Femur (tissue), 1 donor: ENCODE data around the gene PRF1.

Experiments
- DNase-seq: peaks from one replicate; pipeline ENCODE4 v3.0.0-alpha.2; 2017

Gene PRF1

DNA sequence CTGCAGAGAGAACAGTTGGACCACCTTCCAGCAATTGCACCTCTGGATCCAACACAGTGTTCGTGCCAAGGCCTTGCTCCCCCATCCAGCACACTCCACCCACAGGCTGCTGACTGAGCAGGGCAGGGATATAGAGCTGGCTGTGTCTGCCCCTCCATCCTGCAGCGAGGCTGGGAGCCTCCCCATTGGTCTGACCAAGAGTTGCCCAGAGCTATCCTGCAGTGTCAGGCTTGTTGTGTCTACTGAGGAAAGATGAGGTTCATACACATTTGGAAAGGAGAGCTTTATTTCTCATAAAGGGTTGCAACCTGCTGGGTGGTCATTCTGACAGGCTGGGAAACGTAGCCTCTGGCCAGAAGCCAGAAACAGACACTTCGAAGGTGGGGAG is 27.1 kb downstream of the PRF1 start:
- DNase-seq, result no peak

- no peak for DNase-seq
These were observed 28.7 kb downstream of the PRF1 start for GRCh38 chr10:70573599-70574506.

DNA sequence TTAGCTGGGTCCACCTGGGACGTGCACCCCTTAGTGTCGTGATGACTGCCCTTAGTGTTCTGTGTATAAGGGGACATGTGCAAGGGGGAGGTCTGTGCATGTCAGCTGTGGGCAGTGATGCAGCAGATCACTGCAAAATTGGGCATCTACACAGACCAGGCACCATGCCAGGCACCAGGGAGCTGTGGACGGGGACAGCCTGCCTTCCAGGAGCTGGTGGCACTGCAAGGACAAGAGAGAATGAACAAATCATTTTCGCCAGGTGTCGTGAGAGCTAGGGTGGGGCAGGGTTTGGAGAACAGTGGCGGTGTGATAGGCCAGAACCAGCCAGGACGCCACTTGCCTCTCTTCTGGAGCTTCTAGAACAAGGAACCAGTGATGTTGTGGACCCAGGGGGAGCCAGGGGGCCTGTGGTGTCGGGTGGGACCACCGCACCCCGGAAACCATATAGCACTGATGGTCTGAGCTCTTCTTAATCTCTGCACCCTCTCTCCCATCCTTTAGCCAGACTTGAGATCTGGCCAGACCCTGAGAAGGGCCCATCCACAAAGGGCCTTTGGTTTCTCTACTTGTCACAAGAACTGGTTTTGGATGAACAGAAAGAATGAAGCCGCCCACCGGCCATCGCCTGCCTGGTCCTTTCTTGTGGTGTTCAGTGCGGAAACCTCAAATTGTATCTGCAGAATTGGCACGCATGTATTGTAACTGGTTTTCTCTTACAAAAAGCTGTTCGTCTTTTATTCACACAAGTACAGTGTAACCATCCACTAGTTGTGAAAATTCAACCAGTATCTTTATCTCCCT is 30.7 kb downstream of the PRF1 start:
- DNase-seq, result no peak

- DNase-seq, result no peak
These were observed 31.3 kb downstream of the PRF1 start for GRCh38 chr10:70571236-70571635.

DNA sequence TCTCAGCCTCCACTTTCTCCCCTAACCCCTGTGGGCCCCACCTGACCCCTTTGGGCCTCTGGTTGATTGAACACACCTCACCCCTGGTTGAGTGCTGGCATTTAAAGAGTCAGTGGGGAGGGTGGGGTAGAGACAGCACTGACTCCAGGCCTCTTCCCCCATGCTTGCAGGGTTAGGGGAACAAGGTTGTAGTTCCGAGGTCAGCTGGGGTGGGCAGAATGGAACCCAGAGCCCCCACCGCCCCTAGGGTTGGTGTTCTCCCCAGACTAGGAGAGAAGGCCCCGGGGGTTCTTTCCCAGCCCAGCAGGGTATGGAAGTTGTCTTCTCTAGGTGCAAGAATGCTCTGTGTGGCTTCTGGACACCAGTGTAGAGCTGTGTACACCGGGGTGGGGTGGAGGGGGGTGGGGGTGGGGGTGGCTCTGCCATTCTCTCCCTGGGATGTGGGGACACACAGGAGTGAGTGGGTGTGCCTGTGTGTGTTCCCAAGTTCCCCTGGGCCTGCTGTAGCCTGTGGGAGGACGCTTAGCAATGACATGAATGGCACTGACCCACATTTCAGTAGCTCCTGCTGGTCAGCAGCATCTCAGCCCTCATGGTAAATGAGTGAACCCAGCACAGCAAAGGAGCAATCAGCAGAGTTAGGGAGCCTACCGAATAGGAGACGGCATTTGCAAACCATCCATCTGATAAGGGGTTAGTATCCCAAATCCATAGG is 33.6 kb downstream of the PRF1 start:
- no peak for DNase-seq

GRCh38 chr10:70568113-70568512 is 34.4 kb downstream of the PRF1 start:
- no peak for DNase-seq

DNA sequence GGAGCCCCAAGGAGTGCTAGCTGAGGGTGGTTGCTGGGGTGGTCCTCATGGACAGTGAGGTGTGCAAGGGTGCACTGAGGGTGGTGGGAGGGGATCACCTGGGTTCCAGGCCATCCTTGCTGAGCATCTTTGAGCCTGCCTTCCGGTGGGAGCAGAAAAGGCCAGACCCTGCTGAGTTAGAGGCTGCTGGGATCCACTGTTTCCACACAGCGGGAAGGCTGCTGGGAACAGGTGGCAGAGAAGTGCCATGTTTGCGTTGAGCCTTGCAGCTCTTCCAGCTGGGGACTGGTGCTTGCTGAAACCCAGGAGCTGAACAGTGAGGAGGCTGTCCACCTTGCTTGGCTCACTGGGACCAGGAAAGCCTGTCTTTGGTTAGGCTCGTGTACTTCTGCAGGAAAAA is 34.9 kb downstream of the PRF1 start:
- DNase-seq, result peak; percentile 16

GRCh38 chr10:70566515-70567290 is 35.8 kb downstream of the PRF1 start:
- DNase-seq, result peak; percentile 15

GRCh38 chr10:70565556-70566514 is 36.7 kb downstream of the PRF1 start:
- DNase-seq, result no peak

GRCh38 chr10:70564901-70565351 is 37.6 kb downstream of the PRF1 start:
- DNase-seq, result no peak

DNA sequence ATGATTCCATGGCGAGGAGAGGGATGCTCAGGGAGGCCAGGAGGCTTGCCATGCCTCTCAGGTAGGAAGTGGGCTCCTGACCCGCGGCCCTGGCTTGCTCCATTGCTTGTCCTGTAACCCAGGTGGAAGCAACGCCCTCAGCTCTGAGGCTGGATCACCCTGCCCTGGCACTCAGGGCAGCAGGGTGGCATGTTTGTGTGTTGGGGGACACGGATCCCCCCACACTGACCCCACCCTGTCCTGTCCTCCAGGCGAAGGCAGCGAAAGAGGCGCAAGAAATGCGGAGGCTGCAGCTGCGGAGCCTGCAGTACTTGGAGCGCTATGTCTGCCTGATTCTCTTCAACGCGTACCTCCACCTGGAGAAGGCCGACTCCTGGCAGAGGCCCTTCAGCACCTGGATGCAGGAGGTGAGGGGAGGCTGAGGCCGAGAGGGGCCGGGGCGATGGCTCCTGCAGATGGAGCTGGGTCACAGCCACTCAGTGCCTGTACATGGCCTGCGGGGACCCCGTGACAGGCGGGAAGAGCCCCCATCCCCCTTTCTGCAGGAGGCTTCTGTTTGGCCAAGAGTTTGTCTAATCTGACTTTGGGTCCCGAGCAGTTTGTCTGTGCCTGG is 38.3 kb downstream of the PRF1 start:
- peak; percentile 14 for DNase-seq

GRCh38 chr10:70563230-70563629 is 39.3 kb downstream of the PRF1 start:
- peak; percentile 24 for DNase-seq

DNA sequence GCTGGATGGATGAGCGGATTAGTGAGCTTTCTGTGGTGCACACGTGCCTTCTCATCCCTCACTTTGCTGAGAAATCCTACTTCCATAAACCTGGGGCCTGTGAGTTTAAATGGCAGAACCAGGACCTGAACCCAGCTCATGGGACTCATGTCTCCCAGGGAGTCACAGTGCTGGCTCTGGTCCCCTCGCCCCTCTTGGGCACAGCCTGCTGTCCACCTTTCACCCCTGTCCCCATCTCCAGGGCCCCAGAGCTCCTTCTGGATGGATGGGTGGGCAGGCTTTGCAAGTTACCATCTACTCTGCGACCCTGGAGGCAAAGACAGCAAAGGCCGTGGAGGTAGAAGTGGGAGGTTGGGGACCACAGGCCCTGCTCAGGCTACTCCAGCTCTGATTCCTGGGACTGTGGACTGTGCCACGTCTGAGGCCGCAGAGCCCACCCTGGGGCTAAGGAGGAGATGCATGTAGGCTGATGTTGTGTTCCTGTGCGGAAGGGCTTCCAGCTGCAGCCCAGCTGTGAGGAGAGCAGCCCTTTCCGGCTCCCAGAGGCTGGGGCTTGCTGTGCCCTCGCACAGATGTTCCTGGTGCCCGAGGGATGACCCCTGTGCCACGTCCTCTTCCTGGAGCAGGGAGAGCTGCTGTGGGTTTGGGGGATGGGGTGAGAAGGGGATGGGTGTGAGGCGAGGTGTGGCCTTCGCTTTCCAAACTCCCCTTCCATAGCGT is 40.3 kb downstream of the PRF1 start:
- peak; percentile 77 for DNase-seq

DNA sequence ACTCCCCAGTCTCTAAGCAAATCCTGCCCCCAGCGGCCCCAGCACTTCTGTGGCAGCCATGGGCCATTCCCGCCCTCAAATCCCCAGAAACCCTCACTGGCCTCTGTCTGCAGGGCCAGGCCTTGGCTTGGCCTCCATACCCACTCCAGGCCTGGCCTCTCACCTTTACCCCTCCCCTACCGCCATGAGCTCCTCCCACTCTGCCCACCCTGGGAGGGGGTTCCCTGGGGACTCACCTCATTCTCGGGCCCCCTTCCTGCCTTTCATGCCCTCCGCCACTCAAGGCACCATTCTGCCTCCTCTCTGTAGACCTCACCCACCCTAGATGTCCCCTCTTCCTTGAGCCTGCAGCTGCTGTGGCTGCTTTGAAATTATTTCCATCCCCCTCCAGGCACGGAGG is 41.0 kb downstream of the PRF1 start:
- no peak for DNase-seq

- DNase-seq, result peak; percentile 71
These were observed 41.5 kb downstream of the PRF1 start for GRCh38 chr10:70561070-70561469.

DNA sequence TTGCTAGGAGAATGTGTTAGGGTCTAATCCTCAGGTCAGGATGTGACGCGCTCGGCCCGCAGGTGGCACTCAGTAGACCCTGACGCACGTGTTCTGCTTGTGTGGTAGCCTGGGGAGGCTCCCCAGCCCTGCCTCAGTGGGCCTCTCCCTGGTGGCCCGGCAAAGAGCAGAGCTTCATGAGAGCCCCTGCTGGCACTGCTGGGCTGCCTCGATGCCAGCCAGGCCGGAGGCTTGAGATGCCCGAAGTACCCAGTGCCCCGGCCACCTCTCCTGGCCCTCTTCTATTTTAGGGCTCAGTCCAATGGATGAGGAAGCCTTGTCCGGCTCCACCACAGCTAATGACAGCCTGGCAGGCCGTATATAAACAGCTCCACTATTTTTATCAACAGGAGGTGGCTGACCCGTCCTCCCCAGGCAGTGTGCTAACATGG is 42.0 kb downstream of the PRF1 start:
- DNase-seq, result peak; percentile 52

DNA sequence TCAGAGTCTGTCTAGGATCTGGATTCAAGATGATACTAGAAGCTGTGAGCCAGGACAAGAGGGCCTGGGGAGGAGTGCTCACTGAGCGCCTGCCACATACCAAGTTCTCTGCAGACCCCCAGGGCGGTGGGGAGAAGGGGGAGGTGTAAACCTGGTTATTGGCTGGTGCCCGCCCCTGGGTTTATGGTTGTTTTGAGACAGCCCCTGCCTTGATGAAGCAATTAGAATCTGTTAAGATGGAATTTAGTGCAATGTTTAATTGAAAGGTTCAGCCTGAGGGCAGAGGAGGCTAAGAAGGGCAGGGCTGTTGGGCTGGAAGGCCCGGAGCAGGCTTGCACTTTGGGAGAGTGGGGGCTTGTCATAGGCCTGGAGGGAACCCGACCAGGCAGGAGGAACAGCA is 42.7 kb downstream of the PRF1 start:
- peak; percentile 17 for DNase-seq

- DNase-seq, result peak; percentile 85
These were observed 43.4 kb downstream of the PRF1 start for GRCh38 chr10:70558871-70559810.

- DNase-seq, result peak; percentile 11
These were observed 44.2 kb downstream of the PRF1 start for GRCh38 chr10:70558295-70558694.
